HL-60 (cell line): ENCODE results near the gene FCRLA.
"Not testable (repeated sequence)": the region's sequence is repeated elsewhere in the genome, so short reads cannot be mapped to it uniquely, and the experiment has no call there.

Experiments
- DNase-seq, 2 experiments: peaks; one replicate each; pipeline ENCODE4 v3.0.0-alpha.2; 2010 to 2020; ENCODE audit warnings: low read depth in 1 of 2, low spot score in 1 of 2
- H3K27ac ChIP-seq: fragments of 250-450 bp; sonication (Bioruptor Pico); replicated peaks from 2 replicates; pipeline ENCODE4 v1.5.1; 2020; ENCODE audit warnings: mild to moderate bottlenecking, moderate library complexity
- H3K27me3 ChIP-seq: fragments of 250-450 bp; sonication (Bioruptor Pico); 2 replicates; pipeline ENCODE4 v1.5.1; 2021; ENCODE audit warnings: mild to moderate bottlenecking, moderate library complexity; ENCODE audit not compliant: insufficient read depth, poor library complexity, severe bottlenecking
- H3K4me3 ChIP-seq: replicated peaks from 2 replicates; pipeline ENCODE4 v1.5.1; 2011; ENCODE audit warnings: mild to moderate bottlenecking, control low read depth, low read length; ENCODE audit not compliant: insufficient read depth
- GABPA ChIP-seq: IDR thresholded peaks from 2 replicates; pipeline ENCODE4 v1.6.1; 2012; ENCODE audit warnings: low read depth
- POLR2AphosphoS5 ChIP-seq: IDR thresholded peaks from 2 replicates; pipeline ENCODE4 v1.6.1; 2012; ENCODE audit warnings: low read depth
- SPI1 ChIP-seq: IDR thresholded peaks from 2 replicates; pipeline ENCODE4 v1.6.1; 2012; ENCODE audit warnings: low read depth, mild to moderate bottlenecking, borderline replicate concordance
- long read RNA-seq: library from polyadenylated mRNA; unstranded; transcript quantifications from one replicate; pipeline ENCODE4 v2.0.0, GENCODE V29; 2020
- TF ChIP-seq, protein P1 (sequence below): IDR thresholded peaks from one replicate; pipeline ENCODE4 v1.5.1; 2011; ENCODE audit warnings: low read length, control low read depth, inconsistent platforms; ENCODE audit not compliant: insufficient read depth
- TF ChIP-seq, protein P2 (sequence below): IDR thresholded peaks from 2 replicates; pipeline ENCODE4 v1.6.1; 2012; ENCODE audit warnings: low read depth; ENCODE audit not compliant: insufficient replicate concordance

FCRLA gene, protein sequence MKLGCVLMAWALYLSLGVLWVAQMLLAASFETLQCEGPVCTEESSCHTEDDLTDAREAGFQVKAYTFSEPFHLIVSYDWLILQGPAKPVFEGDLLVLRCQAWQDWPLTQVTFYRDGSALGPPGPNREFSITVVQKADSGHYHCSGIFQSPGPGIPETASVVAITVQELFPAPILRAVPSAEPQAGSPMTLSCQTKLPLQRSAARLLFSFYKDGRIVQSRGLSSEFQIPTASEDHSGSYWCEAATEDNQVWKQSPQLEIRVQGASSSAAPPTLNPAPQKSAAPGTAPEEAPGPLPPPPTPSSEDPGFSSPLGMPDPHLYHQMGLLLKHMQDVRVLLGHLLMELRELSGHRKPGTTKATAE
- long read RNA-seq = 0 reads

DNA sequence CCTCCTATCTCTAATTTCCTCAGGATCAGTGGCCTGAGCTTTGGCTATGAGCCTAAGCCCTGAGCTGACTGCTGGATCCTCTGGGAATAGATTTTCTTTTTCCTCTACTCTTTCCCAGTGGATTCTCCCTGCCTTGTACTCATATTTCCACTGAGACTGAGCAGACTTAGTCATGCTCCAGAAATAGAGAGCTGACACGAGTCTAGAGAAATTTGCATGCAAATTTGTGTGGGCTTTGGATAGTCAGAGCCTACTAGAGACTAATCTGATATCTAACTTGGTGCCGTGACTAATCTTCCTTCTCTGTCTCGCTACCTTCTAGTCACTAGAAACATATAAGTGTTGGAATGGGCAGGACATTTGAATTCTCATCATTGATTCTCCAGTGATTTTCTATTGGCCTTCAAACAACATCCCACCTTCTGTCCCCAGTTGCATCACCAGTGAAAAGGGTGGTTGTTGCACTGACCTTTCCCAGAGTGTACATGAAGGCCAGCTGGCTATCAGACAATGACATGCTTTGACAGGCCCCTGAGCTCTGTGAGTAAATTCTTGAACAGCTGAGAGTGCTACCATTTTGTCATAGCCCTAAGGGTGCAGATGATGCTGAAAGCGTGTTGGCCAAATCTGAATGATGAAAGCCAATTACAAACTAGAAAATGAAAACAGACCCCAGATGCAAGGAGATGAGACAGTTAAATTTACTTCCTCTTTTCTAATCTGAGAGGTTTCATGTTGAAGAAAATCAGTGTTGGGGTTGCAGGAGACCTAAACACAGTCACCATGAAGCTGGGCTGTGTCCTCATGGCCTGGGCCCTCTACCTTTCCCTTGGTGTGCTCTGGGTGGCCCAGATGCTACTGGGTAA, at the start of gene FCRLA:
Gene FCRLA, plus strand, starts transcription at position 748 of the 866 bp plus-strand sequence. Its CDS starts 36 bp downstream, at position 784.
- DNase-seq = no peak
- H3K27me3 ChIP-seq = no peaks in the 10 kb centered on the region
- no peak within 1 kb of the TSS for H3K27ac ChIP-seq
- no peak for TF ChIP-seq GABPA
- no peak for TF ChIP-seq SPI1
- TF ChIP-seq, protein P1, sequence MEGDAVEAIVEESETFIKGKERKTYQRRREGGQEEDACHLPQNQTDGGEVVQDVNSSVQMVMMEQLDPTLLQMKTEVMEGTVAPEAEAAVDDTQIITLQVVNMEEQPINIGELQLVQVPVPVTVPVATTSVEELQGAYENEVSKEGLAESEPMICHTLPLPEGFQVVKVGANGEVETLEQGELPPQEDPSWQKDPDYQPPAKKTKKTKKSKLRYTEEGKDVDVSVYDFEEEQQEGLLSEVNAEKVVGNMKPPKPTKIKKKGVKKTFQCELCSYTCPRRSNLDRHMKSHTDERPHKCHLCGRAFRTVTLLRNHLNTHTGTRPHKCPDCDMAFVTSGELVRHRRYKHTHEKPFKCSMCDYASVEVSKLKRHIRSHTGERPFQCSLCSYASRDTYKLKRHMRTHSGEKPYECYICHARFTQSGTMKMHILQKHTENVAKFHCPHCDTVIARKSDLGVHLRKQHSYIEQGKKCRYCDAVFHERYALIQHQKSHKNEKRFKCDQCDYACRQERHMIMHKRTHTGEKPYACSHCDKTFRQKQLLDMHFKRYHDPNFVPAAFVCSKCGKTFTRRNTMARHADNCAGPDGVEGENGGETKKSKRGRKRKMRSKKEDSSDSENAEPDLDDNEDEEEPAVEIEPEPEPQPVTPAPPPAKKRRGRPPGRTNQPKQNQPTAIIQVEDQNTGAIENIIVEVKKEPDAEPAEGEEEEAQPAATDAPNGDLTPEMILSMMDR = no peak
- TF ChIP-seq, protein P2, sequence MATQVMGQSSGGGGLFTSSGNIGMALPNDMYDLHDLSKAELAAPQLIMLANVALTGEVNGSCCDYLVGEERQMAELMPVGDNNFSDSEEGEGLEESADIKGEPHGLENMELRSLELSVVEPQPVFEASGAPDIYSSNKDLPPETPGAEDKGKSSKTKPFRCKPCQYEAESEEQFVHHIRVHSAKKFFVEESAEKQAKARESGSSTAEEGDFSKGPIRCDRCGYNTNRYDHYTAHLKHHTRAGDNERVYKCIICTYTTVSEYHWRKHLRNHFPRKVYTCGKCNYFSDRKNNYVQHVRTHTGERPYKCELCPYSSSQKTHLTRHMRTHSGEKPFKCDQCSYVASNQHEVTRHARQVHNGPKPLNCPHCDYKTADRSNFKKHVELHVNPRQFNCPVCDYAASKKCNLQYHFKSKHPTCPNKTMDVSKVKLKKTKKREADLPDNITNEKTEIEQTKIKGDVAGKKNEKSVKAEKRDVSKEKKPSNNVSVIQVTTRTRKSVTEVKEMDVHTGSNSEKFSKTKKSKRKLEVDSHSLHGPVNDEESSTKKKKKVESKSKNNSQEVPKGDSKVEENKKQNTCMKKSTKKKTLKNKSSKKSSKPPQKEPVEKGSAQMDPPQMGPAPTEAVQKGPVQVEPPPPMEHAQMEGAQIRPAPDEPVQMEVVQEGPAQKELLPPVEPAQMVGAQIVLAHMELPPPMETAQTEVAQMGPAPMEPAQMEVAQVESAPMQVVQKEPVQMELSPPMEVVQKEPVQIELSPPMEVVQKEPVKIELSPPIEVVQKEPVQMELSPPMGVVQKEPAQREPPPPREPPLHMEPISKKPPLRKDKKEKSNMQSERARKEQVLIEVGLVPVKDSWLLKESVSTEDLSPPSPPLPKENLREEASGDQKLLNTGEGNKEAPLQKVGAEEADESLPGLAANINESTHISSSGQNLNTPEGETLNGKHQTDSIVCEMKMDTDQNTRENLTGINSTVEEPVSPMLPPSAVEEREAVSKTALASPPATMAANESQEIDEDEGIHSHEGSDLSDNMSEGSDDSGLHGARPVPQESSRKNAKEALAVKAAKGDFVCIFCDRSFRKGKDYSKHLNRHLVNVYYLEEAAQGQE = no peak
- TF ChIP-seq POLR2AphosphoS5 = no peak
- H3K4me3 ChIP-seq = no peak within 1 kb of the TSS

DNA sequence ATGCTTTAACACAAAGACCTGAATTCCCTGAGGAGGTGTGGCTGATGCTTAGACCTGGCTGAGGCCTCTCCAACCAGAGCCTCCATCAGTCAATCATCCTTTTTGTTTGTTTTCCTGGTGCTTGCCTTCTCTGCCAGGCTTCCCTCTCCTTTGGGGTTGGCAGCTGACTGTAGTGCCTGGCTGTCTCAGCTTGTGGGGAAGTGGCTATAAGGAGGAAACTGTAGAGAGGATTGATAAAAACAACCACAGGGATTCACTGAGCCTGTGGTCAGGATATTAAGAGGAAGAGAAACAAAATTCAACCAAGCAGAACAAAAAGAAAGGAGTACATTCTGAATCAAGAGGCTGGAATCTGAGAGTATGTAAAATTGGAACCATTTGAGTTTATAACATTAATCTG, 48.5 kb upstream of the FCRLA start:
- H3K27me3 ChIP-seq, H3K4me3 ChIP-seq, DNase-seq, H3K27ac ChIP-seq: not testable (repeated sequence)

DNA sequence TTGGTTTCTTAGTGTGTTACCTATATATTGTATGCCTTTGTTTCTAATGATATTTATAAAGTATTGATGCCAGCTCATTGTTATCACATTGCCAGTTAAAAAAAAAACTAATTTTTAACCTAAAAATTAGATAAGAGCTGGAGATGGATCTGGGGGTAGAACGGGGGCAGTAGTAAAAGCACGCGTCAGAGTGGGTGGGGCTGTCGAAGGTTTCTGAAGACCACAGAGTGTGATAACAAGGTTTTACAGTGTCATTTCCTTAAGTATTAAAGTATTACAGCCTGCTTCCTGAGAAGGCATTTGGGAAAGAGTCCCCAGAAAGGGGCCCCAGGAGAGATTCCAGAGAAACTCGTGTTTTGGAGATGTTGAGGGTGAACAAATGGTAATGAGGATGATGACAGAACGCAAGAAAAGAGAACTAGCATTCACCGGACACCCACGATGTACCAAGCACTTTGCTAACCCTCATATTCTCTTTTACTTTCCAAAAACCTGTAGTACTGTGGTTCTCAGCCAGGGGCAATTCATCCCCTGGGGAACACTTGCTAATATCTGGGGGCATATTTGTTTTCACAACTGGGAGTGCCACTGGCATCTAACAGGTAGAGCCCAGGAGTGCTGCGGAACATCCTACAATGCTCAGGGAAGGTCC, 45.2 kb upstream of the FCRLA start:
- DNase-seq, H3K27ac ChIP-seq, H3K27me3 ChIP-seq, H3K4me3 ChIP-seq: not testable (repeated sequence)

DNA sequence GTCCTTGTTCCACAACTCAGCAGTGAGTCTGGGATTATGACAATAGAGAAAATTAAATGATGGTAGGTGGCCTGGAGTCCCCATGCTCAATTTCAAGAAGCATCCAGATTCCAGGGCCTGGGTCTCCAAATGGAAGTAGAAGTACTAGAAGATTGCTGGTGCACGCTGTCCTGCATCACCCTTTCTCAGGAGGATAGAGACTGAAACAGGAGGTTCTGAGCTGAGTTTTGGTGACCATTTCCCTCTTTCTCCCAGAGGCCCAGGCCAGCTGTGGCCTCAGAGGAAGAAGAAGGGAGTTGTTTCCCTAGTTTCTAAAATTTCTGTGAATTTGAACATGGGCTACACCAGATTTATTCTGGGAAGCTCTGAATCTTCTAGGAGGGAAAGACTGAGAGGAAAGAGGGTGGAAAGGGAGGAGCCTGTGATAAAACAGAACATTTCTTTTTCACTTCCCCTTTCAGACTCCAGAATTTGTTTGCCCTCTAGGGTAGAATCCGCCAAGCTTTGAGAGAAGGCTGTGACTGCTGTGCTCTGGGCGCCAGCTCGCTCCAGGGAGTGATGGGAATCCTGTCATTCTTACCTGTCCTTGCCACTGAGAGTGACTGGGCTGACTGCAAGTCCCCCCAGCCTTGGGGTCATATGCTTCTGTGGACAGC, 44.2 kb upstream of the FCRLA start, which contains the start of gene FCGR2B:
Gene FCGR2B, plus strand, starts transcription at position 460 of the 656 bp plus-strand sequence. Its CDS starts 99 bp downstream, at position 559.
- not testable (repeated sequence) for H3K27ac ChIP-seq, H3K4me3 ChIP-seq, H3K27me3 ChIP-seq, DNase-seq

DNA sequence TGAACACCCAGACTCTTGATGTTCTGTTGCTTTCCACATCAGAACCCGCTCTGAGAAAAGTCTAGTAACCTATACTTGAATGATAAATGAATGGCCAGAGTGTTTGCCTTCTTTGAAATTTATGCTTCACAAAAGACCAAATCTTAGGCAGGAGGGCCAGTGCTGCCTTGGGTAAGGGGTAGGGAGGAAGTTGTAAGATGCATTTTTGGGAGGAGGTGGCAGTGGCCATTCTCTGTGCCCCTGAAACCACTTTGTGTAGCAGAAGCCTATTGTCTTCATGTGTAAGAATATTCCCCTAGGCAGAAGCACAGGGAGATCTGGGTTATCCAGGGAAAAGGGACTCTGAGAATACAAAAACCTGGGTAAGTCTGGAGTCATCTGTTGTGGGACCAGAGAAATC, 43.5 kb upstream of the FCRLA start:
- not testable (repeated sequence) for DNase-seq, H3K27me3 ChIP-seq, H3K4me3 ChIP-seq, H3K27ac ChIP-seq

DNA sequence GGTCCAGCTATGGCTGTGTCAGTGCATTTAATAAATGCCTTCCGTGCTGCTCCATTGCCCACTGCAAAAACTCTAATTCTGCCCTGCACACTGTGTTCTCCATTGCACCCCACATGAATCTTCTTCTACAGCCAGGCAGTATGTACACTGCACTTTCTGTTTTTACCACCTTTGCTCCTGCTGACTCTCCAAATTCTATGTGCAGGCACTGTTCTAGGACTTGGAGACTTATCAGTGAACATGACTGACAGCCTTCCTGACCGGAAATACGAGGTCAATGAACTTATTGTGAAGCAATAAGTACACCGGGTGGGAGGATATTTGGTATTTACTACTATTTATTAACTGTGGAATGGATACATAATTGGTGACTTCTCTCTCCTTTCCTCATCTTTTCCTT, 42.3 kb upstream of the FCRLA start:
- not testable (repeated sequence) for H3K27me3 ChIP-seq, H3K4me3 ChIP-seq

DNA sequence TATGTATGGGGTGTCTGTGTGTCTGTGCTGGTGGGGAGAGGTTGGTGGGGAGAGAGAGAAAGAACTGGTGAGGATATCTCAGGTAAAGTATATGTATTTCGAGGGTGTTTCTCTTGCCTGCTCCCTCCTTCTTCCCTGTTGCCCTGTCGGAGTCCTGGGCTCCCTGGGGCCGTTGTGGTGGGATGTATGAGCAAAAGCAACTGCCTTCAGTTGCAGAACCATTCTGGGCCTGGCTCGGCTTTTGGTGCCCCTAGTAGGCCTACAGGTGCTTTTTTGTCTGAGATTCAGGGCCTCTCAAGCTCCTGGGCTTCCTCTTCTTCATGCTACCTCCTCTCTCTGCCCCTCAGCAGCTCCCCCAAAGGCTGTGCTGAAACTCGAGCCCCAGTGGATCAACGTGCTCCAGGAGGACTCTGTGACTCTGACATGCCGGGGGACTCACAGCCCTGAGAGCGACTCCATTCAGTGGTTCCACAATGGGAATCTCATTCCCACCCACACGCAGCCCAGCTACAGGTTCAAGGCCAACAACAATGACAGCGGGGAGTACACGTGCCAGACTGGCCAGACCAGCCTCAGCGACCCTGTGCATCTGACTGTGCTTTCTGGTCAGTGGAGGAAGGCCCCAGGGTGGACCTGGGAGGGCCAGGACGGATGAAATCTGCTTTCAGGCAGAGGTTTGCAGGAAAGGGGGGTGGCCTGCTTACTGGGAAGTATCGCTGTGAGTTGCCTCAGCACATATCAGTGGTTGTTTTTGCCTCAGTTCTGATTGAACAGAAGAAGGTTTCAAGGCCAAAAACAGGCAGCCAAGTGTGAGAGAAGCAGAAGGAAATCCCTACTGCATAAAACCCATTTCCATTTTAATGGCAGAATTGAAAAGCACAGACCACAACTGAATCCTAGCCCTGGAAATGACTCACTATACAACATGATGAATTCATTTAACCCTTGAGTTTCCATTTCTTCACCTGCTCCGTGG, 35.7 kb upstream of the FCRLA start:
- H3K4me3 ChIP-seq, H3K27ac ChIP-seq, DNase-seq, H3K27me3 ChIP-seq: not testable (repeated sequence)

More for the DNA sequence above, 42.3 kb upstream of the FCRLA start:
- not testable (repeated sequence) for DNase-seq, H3K27ac ChIP-seq

DNA sequence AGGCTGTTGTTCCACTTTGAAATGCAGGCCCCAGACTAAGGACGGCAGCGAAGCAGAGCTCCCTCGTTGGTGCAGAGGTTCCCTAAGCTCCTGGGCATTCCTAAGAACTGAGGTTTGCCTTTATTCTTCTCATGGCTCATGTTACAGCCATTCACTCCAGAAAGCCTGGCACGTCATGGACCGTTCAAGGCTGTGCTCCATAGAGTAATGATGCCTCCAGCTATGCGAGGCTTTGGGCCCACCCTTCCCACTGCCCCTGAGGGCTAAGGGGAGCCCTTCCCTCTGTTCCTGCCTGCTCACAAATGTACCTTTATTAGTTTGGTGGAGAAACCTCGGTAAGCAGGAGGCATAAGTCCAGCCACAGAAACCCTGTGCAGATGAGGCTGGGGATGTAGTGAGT, 33.6 kb upstream of the FCRLA start:
- H3K4me3 ChIP-seq, H3K27me3 ChIP-seq, DNase-seq, H3K27ac ChIP-seq: not testable (repeated sequence)

DNA sequence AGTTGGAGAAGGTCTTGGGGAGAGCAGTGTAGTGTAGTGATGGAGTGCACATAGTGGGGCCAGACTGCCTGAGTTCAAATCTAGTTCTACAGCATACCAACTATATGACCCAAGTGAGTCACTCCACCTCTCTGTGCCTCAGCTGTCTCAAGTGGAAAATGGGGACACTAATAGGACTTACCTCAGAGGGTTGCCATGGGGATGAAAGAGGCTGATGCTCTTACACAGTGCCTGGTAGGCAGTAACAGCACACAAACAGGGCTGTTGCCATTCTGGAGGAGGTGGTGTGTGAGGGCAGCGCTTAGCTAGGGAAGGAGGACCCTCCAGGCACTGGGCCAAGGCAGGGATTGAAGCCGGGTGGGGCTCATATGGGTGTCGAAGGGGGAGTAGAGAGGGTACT, 32.6 kb upstream of the FCRLA start:
- DNase-seq, H3K27me3 ChIP-seq, H3K27ac ChIP-seq, H3K4me3 ChIP-seq: not testable (repeated sequence)

DNA sequence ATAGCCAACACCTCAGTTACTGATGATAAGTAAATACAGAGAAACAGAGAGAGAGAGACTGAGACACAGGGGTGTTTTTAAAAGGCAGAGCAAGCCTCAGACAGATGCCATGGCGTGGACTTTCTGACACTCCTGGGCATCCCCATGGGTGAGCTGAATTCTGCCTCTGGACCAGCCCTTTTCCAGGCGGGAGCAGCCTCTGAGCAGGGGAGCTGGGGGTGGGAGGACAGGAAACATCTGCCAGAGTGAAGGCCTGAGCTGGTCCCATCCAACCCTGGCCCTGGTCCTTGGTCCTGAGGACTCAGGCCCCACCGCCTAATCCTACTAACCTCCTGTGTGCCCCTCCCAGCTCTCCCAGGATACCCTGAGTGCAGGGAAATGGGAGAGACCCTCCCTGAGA, 32.1 kb upstream of the FCRLA start:
- not testable (repeated sequence) for H3K27ac ChIP-seq, H3K27me3 ChIP-seq, DNase-seq, H3K4me3 ChIP-seq
